GM21528 (cell line): ENCODE data around the gene PAX5.

Experiments used
- ATAC-seq: cut with Tn5 transposase; IDR thresholded peaks from one replicate; pipeline ENCODE4 v1.9.1; 2021; ENCODE audit warnings: mild to moderate bottlenecking, moderate library complexity; ENCODE audit not compliant: unreplicated experiment, low FRiP score

Gene PAX5

DNA sequence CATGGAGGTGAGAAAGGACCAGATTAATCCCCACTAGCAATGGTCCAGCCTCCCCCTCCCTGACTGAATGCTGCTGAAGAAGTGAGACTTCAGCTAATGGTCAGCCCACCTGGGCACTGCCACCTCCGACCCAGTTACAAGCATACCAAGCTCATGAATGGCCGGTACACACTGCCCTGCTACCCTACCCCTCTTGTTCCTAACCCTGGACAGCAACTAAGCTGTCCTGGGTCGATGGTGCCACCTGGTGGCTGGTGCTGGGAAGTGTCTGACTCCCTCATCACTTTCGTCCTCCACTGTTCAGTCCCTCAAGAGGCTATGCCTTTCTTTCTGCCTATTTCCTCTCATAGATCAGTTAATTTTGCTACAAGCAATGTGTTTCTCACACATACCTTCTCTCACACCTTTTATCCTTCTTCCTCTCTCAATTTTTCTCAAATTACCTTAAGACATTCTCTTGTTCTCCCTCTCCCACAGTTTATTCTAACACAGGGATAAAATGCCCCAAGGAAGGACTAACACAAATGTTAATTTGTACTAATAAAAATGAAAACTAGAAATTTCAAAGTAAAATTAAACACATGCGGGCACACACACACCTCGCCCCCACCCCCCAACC is 42.4 kb downstream of the PAX5 start:
- no peak for ATAC-seq

DNA sequence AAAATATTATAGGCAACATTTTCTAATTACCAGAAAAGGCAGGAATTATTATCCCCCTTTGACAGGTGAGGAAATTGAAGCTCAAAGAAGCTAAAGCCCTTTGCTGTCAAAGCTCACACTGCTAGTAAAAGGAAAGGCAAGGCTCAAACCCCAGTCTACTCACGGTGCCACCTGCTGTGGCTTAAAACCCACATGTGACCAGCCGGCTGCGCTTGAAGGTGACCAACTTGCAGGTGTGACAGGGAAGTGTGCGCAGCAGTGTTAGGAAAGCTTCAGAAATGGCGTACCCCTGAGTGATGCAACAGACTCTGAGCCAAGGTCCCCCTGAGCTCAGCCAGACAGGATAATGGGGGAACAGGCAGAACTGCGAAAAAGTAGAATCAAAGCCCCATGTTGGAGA is 45.2 kb downstream of the PAX5 start:
- no peak for ATAC-seq

DNA sequence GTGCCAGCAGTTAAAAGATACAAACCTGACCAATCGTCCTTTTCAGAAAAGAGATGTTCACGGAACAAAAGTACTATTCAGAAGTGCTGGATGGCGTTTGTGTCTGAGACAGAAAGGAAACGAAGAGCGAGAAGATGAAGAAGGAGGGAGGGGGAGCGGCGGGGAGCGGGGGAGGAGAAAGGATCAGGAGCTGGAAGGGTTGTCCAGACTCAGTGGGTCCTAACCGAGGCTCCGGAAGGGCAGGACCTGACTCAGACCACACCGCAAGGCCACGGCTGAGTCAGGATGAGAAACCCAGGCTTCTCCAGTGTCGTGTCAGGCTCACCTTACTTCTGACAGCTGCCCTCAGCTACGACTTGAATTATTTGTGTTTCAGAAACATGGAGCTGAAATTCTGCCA is 46.2 kb downstream of the PAX5 start:
- no peak for ATAC-seq

DNA sequence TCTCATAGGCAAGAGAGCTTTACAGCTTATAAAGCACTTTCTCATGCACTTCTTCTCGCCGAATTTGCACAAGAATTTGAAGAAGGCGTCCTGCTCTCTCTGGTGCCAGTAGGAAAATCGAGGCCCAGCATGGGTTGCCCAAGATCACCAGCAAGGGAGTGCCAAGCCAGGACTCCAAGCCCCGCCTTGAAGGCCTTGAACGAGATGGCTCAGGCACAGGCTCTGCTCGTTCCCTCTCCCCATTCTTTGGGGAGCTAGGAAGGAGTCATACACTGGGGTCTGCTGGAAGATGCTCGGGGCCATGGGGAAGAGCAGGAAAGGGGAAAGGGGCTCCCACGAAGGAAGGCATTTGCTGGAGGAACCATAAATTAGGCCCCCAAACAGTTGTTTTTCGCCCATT is 46.7 kb downstream of the PAX5 start:
- ATAC-seq = no peak

DNA sequence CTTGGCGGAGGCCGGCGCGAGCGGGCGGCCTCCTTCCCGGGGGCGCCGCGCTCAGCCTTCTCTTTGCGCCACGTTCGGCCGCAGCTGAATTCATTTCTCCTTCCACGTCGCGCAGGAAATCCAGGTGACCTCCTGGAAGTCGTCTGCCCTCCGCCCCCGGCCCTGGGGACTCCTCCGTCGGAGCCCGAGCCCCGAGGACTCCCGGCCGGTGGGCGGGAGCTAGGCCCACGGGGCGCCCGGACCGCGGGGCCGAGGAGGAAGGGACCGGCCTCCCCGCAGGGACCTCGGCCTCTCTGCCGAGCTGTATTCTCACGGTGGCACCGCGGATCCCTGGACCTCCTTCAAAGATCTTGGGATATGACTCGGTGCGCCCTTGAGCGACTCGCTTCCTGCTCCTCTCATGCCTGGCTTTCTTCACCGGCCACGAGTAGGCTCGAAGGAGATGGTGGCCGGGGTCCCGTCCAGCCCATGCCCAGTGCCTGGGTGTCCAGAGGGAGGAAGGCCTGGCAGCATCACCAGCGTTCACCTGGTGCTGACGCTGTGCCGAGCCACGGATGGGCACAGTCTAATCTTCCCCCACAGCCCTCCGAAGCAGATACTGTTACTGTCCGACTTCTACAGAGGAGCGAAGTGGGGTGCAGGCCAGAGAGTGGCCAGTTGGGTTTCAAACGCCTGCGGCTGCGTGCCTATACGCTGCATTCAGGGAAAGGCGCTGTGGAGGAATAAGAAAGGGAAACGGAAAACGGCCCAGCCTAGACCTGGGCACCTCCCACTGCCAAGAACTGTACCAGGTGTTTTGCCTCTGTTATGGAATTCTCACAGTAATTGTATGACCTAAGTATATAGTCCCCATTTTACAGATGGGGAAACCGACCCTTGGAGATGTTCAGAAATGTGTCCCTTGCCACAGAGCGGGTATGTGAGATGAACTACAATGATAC is 47.3 kb downstream of the PAX5 start:
- ATAC-seq = no peak

DNA sequence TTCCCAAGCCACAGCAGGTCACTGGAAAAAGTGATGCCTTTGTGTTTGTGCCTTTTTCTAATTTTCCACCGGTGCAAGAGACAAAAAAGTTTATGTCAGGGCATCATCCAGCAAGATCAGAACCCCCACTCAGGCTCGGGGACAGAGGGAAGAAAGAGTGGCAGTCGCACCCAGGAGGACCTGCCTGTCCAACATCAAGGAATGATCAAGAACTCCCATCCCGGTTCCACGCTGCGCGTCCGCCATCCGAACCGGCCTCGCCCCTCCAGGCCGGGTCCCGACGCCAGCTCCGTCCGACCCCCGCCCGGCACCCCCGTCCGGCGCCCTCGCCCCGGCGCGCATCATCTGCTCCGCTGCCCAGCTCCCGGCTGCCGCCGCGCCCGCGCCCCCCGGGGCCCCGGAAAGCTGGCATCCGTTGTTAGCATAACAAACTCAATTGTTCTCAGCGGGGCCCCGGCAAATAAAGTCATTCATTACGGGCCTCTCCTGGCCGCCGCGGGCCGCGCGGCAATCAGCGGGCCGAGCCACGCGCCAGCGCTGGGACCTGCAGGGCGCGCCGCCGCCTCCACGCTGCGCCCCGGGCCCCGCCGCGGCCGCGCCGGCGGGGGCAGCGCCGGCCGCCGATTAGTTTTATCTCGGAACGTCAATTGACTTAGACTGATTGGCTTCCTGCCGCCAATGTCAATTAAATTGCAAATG is 48.1 kb downstream of the PAX5 start:
- no peak for ATAC-seq

DNA sequence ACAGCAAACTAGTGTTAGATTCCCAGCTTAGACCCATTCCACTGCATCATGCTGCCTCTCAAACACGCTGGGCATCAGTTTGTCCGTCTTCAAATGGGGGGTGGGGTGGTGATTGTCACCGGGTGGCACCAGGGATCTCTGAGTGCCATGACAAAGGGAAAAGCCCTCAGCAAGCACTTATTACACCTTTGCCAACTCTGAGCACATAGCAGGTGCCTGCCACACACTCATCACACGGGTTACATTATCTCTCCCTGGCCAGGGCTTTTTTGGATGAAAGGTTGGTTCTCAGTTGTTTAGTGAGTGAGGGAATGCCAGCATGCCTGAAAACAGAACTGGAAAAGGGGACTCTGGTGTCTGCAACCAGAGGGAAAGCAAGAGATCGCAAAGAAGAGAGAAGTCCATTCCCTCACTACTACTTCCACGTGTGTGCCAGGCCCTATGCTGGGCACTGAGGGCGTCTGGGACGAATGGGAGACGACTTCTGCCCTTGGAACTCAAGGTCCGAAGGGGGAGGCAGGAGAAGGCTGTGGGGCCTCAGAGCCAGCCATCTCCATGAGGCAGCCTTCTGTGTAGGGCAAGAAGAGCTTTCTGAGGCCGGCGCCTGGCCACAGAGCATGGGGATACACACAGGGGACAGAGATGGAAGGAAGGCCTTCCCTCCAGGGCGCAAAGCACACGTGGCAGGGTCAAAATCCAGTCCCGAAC is 48.9 kb downstream of the PAX5 start:
- no peak for ATAC-seq

DNA sequence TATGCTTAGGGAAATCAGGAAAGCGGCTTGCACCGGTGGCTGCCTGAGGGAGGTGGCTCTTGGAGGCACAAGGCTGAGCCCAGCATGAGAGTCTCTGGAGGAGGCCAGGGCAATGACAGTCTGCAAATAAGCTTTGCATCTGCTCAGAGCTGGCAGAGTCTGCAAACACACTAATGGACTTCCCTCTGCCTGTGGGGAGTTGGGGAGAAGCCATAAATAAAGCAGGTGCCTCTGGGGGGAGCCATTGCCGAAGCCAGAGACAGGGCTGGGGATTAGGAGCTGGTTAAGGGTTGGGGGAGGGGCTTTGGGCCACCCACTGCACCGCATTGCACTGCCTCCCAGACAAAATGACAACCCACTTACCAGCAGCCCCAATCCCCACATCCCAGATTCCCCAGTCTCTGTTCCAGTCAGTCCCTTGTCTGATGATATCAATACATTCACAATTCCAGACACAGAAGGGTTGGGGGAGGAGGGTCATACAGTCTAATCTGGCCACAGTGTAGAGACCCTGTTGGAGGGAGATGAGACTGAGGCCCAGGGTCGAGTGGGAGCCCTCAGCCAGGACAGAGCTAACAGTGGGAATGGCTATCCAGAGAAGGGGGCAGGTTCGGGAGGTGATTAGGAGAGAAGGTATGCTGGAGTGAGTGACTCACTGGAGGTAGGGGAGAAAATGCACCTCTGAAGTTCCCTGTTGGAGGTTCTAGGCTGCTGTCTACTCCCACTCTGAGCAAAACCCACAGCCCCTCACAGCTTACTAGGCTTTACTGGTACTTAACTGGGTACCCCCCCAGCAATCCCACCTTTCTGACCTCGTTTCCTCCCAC is 53.7 kb downstream of the PAX5 start:
- no peak for ATAC-seq

DNA sequence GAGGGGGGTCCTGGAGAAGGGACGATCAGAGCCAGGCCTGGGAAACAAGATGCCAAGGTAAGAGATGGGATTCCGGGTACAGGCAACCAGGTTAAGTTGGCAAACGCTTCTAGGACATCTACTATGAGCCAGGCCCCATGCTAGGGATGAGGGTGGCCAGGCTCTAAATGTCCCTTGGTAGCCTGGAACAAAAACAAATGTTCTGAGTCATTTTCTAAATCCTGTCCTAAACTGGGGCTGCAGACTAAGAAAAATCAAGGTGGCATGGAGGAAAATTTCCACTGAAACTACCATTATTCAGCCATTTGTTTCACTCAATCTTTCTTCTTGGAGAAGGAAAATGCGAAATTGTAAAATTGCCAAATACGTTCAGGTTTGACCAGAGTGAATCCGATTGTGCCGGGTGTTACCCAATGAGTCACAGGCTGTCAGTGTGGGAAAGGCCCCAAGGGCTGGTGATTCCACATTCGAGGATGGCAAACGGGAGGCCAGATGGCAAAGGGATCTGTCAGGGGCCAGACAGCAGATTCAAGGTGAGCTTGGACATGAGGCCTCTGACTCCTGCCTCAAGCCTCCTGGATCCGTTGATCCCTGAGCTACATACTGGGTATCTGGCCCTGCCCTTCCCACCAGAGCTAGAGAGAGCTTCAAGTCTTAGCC is 57.6 kb downstream of the PAX5 start:
- ATAC-seq = no peak

DNA sequence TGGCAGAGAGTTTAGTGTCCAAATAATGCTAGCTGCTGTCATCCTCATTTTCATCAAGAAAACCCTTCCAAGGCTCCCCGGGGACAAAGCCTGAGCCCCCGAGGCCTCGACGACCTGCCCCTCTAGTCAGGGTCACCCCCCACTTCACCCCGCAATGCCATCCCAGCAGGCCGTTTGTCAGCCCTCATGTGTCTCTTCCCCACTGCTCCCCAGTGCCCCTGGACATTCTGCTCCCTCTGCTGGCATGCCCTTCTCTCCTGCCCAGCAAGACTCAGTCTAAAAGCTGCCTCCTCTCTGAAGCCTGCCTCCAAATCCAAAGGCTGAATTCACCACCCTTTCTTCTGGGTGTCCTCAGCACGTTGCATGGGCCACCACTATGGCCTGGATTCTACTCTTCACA is 59.3 kb downstream of the PAX5 start:
- no peak for ATAC-seq

DNA sequence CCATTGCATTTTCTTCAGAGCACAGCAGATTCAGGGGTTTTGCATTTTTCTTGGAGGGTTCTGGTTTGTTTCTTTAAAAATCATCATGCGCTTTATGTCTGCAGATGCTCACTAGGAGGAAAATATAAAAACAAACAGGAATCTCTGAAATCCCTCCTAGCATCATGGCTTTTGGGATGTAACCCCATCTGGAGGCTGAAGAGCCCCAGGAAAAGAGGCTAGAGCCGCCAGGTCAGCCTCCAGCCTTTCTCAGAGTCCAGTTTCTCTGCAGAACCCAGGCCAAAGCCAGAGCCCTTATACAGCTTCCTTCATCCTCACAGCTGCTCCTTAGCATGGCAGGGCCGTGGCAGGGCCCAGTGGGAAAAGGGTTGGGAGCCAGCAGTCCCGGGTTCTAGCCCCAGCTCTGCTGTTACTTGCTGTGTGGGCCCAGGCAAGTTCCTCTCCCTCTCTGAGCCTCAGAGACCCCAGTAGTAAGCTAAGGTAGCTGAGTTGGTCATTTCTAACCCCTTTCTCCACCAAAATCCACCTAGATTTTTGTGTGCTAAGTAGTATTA is 62.1 kb downstream of the PAX5 start:
- ATAC-seq = no peak

DNA sequence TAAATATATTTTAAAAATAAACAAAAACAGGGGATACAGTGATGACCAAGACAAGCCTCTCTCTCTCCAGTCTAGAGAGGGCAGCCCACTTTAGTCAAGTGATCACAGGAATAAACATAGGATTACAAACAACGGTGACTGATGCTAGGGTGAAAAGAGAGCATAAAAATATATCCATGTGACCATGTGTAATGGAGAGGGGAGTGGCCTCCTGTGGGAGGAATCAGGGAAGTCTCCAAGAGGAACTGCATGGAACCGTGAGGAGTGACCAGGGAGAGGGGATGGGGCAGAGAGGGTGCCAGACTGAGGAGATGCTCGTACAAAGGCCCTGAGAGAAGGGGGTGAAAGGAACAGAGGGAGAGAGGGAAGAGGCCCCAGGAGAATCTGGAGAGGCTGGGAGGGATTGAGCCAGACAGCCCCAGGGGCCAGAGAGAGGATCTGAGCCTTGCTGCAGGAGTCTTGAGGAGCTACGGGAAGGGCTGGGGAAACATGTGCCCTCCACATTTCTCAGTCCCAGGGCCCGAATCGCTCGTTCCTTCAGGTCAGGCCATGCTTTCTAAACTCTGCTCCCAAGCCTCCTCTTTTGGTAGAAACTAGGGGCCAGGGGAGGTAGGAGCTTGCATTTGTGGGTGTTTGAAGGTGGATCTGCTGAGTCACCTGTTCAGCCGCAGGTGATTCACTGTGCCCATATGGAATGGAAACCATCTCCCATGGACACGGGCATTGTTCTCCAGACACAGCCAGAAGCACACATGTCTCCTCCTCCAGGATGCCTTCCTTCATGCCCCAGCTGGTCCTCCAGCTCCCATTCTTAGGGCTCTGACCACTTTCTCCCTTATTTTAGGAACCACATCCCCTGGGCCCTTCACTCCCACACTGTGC is 63.8 kb downstream of the PAX5 start:
- no peak for ATAC-seq

DNA sequence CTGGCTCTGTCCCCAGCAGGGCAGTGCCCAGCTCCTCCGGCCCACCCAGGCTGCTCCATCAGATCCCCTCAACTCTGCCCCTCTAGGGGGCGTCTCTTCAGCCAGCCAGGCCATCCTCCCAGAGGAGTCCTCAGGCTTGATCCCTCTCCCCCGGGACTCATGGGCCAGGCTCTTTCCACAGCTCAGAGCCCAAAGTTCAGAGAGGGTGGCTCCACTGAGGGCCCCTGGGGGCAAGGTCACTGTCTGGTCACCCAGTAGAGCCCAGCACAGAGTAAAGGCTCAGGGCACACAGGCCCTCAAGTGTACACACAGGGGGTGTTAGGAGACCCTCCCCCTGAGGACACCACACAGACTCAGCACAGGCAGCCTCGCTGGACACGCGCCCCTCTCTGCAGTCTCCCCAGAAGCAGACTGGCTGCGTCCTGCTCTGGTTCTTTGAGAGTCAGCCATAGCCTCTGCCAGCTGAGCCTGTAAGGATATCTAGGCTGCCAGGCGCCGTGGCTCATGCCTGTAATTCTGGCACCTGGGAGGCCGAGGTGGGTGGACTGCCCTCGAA is 64.8 kb downstream of the PAX5 start:
- no peak for ATAC-seq

DNA sequence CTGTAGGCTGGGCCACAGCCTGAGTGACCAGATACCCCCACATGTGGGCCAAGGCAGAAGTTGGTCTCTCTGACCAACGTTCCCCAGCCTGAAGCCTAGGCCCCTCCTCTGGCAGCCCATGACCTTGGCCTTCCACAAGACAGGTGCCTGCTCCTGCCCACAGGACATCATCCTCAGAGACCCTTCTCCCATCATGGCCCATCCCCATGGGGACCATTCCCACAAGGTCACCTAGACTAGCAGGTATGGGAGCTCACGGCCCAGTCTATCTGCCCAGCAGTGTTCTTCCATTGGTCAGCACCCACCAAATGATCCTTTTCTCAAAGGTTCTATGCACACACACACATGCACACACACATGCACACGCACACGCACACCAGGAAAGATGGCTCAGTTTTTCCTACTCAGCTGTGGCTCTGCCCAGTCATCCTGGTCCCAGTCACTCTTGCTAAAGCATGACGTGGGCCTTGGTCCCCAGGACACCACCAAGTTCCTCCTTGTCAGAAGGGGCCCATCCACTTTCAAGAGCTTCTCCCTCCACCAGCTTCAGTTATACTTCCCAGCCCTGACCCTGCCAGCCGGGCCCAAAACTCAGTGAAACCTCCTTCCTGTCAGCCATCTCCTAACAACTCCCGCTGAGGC is 65.4 kb downstream of the PAX5 start:
- no peak for ATAC-seq

DNA sequence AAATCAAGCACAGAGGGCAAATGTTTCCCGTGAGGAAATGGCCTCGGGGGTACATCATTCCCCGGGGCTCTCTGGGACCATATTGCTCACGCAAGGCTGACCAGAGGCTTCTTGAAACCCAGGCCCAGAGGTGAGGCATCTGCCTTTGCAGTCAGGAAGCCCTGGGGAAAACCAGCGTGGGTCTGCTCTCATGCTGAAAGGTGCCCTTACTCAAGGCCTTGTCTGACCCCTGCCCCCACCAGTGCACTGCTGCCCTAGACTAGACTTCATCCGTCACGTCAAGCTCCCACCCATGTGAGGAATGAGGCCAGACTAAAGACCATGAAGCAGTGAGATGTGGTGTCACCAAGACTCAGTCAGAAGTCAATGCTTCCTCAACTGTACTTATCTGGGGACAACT is 66.1 kb downstream of the PAX5 start:
- no peak for ATAC-seq

DNA sequence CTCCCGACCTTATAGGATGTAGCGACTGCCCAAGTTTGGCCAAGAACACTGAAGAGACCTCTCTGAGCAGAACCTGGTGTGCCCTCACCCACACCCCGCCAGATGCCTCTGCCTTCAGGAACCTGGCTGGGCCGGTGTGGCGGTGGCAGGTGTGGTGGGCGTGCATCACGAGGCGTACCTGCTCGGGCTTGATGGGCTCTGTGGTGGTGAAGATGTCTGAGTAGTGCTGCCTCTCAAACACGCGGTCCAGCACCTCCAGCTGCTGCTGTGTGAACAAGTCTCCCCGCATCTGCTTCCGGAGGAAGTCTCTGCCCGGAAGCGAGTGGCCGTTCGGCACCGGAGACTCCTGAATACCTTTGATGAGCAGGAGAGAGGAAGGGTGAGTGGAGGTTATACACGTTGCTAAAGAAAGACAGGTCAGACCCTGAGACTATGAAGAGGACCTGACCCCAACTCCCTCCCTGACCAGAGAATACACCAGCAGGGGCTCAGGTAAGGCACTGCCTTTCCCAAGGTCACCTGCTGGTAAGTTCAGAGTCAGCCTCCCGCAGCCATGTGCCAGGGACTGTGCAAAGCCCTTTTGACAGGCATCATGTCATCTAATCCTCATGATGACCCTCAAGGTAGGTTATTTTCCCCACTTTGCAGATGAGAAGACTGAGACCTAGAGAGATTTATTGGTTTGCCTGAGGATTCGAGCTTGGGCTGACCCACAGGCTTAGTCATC is 67.5 kb downstream of the PAX5 start:
- ATAC-seq = no peak

DNA sequence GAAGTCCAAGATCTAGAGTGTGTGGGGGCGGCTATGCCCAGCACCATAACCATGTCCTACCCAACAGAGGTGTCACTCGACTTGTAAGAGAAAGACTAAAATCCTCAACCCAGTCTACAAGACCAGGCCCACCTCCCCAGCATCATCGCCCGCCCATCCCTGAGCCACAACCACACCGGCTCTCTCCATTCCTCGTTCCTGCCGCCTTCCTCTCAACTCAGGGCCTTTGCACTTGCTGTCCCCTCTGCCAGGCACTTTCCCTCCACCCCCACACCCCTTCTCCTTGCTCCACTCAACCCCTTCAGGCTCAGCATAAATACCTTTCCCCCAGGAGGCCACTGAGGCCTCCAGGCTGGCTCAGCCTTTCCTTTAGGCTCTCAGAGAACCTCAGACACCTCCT is 69.3 kb downstream of the PAX5 start:
- ATAC-seq = no peak
